Measurements from ENCODE around the gene PADI2. TPM values are rescaled to one million over a fixed set of nuclear protein-coding genes. Genes with fewer than 3 reads are reported as not detected.

PADI2 gene
- total RNA-seq, 1 donor from 2014 or later = 0.40 TPM

GRCh38 chr1:17059391-17060305 lies 59.6 kb downstream of the PADI2 start:
- ATAC-seq (peak; percentile 93), DNase-seq (ENCODE audit: low spot score) (peak; percentile 80)

- no peak for DNase-seq (ENCODE audit: low spot score)
- ATAC-seq = no peak
Observed at GRCh38 chr1:17056551-17056950, 62.7 kb downstream of the PADI2 start.

DNA sequence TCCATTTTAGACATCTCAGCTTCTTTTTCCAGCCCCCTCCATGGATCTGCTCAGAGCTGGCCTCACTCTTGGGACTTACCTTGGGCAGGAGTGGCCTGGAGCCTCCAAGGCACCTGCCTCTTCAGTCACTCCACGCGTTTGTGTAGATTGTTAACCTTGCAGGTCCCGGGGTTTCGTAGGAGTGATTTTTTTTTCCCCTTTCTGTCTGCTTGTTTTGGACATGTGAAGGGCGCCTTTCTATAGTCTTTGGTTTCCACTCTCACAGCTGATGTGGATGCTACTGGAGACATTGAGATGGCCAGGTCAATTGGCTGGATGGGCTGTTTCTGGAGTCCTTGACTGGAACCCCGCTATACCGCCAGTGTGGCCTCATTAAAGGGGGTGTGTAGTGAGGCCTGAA lies 63.5 kb downstream of the PADI2 start:
- DNase-seq (ENCODE audit: low spot score) = peak; percentile 40

GRCh38 chr1:17053685-17054410 lies 65.4 kb downstream of the PADI2 start, which contains the start of gene SDHB:
Gene SDHB (minus strand): TSS chr1:17054032. CDS start chr1:17054019, 13 bp downstream.
- DNase-seq (ENCODE audit: low spot score) (peak; percentile 99), ATAC-seq (peak; percentile 95)

More for the DNA sequence above, 63.5 kb downstream of the PADI2 start:
- no peak for ATAC-seq

GRCh38 chr1:17053086-17053684 lies 66.1 kb downstream of the PADI2 start:
- no peak for DNase-seq (ENCODE audit: low spot score)
- ATAC-seq = no peak

DNA sequence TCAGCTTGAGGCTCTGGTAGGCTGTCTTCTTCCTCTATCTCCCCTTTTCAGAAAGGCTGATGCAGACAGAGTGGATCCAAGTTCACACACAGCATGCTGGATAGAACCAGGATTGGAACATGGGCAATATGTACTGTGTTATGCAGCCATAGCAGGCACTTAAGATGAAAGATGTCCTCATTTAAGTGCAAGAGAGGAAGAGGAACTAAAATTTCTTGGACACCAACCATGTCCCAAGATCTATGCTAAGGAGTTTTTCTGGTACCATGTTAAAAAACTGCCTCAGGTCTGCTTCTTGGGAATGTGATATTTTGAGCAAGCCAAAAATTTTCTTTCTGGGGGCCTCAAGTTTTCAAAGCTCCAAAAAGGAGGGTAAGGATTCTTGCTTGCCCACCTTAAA lies 66.6 kb downstream of the PADI2 start:
- DNase-seq (ENCODE audit: low spot score) (peak; percentile 27), ATAC-seq (no peak)

- ATAC-seq (no peak), DNase-seq (ENCODE audit: low spot score) (no peak)
Observed at GRCh38 chr1:17052038-17052437, 67.2 kb downstream of the PADI2 start.

GRCh38 chr1:17047924-17048323 lies 71.3 kb downstream of the PADI2 start:
- DNase-seq (ENCODE audit: low spot score) (no peak), ATAC-seq (no peak)

DNA sequence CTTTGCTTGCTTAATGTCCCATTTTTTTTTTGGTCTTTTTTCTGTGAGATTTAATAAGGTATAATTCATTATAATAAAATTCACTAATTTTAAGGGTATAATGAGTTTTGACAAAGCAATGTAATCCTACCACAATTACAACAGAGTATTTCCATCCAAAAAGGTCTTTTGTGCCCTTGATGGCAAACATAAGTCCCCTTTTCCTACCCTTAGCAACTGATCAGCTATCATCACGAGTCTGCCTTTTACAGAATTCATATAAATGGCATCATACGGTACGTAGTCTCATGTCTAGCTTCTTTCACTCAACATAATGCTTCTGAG lies 73.0 kb downstream of the PADI2 start:
- ATAC-seq = no peak
- DNase-seq (ENCODE audit: low spot score) = no peak

- DNase-seq (ENCODE audit: low spot score) (no peak), ATAC-seq (peak; percentile 79)
Observed at GRCh38 chr1:17045634-17046333, 73.5 kb downstream of the PADI2 start.

DNA sequence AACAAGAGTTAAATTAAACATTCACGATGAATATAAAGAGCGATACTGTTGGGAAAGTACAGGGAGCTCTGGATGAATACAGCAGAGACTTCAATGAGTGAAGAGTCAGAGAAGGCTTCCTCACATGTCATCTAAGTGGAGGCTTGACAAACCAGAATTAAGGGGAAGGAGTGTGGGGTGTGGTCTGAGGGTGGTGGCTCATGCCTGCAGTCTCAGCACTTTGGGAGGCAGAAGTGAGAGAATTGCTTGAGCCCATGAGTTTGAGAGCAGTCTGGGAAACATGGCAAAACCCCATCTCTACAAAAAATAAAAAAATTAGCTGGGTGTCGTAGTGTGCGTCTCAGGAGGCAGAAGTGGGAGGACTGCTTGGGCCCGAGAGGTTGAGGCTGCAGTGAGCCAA lies 74.1 kb downstream of the PADI2 start:
- ATAC-seq (peak; percentile 40), DNase-seq (ENCODE audit: low spot score) (peak; percentile 30)

DNA sequence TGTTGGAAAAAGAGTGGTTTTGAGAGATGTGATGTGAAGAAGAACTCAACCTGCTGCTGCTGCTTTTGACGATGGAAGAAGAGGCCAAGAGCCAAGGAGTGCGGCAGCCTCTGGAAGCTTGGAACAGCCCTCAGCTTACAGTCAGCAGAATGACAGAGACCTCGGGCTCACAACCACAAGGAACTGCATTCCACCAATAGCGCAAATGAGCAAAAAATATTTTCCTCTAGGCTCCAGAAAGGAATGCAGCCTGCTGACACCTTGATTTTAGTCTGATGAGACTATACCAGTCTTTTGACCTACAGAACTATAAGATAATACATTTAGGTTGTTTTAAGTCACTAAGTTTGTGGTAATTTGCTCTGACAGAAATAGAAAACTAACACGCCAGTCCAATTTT lies 75.6 kb downstream of the PADI2 start:
- DNase-seq (ENCODE audit: low spot score) = no peak
- ATAC-seq = no peak

DNA sequence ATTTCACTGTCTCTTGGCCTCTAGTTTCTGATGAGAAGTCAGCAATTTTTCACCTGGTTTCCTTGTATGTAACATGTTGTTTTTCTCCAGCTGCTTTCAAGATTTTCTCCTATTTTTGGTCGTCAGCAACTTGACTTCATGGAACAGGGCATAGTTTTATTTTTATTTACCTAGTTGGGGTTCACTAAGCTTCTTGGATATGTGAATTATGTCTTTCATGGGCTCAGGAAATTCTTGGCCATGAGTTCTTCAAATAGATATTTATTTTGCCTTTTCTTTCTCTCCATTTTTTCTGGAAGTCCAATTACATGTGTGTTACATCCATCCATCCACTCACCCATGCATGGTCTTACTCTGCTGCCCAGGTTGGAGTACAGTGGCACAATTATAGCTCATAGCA lies 79.1 kb downstream of the PADI2 start:
- DNase-seq (ENCODE audit: low spot score) = no peak
- no peak for ATAC-seq

DNA sequence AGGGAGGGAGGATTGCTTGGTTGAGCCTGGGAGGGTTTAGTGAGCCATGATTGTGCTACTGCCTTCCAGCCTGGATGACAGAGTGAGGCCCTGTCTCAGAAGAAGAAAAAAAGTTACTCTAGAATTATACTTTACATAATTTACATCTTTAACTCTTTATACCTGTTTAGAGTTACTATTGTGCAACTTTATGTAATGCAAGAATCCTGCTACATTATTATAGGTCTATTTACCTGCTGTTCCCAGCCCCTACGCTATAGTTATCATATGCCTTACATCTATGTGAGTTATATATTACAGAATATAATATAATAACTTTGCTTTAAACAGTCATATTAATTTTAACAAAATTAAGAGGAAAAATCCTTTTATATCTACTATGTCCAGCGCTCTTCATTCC lies 79.7 kb downstream of the PADI2 start:
- ATAC-seq (no peak), DNase-seq (ENCODE audit: low spot score) (no peak)

DNA sequence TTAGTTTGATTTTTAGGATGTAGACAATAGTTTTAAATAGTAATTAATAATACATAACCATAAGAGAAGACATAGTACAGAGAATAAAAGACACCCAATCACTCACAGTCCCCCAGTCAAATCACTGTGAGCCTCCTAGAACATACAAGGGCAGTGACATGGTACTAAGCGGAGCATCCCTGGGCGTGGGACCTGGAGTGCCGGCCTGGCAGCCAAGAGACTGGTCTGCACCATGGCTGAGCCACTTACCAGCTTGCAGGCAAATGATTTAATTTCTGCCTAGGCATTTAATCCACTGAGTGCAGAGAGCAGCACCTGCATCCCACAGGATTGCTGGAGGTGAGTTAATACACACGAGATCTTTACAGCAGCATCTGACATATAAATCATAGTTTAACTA lies 85.8 kb downstream of the PADI2 start:
- DNase-seq (ENCODE audit: low spot score) (no peak), ATAC-seq (no peak)

DNA sequence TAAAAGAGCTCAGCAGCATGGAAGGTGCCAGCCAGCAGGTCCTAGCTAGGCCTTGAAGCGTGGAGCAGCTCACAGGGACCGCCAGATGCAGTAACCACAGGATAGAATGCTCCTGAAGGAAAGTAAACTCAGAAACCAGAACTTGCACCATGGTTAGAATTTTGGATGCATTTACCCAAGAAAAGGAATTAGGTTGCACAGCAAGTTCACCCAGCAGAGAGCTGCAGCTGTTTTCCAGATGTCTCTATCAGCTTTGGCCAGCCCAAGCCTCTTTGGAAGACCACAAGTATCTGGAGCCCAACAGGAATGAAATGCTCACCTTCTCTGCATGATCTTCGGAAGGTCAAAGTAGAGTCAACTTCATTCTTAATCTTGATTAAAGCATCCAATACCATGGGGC lies 86.5 kb downstream of the PADI2 start:
- ATAC-seq (no peak), DNase-seq (ENCODE audit: low spot score) (no peak)

GRCh38 chr1:17031436-17031835 lies 87.8 kb downstream of the PADI2 start:
- DNase-seq (ENCODE audit: low spot score) (no peak), ATAC-seq (no peak)

DNA sequence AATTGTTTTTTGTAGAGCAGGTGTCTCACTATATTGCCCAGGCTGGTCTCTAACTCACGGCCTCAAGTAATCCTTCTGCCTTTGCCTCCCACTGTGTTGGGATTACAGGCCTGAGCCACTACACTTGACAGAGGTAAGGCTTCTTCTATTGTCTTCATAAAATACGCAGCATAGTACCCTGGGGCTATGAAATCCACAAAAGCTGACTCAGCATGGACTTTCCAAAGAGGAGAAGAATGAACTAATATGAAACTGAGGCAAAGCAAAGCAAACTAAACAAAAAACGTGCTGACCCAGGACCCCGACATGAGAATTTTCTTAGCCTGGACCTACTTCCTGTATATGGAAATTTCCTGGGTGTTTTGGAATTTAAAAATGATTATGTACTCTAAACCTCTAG lies 89.0 kb downstream of the PADI2 start:
- no peak for ATAC-seq
- no peak for DNase-seq (ENCODE audit: low spot score)

- DNase-seq (ENCODE audit: low spot score) (no peak), ATAC-seq (peak; percentile 36)
Observed at GRCh38 chr1:17028662-17029188, 90.5 kb downstream of the PADI2 start.

- ATAC-seq (peak; percentile 62), DNase-seq (ENCODE audit: low spot score) (no peak)
Observed at GRCh38 chr1:17027900-17028299, 91.4 kb downstream of the PADI2 start.

DNA sequence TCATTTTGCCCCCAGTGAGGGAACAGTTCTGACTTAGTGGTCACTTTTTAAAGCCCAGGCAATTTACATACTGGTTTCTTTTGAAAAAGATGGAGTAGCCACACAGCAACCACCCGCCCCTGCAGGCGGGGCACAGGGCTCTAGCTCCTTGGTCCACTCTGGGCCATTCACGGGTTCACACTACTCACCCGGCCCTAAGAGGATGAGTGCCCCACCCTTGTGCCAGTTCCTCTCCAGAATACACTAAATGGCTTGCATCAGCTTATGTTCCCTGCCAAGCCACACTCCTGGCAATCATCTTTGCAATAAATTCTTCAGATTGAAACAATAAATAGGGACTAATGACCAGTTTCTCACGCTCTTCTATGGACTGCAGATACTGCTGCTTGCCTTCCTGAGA lies 91.8 kb downstream of the PADI2 start:
- ATAC-seq = peak; percentile 54
- no peak for DNase-seq (ENCODE audit: low spot score)

Measured in left lobe of liver (tissue), 2 donors.